Stimulated activated CD8-positive, alpha-beta memory T cell treated with anti-CD3 and anti-CD28 coated beads, Interleukin-4, amount 100 ng/mL, for 4 hours (primary cell): ENCODE measurements around the gene KLHL29.

Experiments used
- DNase-seq, 2 donors: peaks; one replicate each; pipeline ENCODE4 v3.0.0-alpha.2; 2020; ENCODE audit warnings: low read depth in 2 of 2, low spot score in 1 of 2

Gene KLHL29

DNA sequence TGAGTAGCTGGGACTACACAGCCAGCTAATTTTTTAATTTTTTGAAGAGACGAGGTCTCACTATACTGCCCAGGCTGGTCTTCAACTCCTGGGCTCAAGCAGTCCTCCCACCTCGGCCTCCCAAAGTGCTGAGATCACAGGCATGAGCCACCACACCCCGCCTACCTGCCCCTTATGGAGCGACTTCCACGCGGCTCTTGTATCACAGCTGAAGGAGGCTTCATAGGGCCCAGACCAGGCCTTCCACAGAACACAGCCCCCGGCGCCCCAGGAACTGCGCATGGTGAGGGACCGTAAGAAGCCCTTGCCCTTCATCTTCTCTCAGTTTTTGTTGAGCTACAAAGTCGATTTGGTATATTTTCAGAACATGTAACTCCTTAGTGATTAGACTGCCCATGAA lies 220.3 kb downstream of the KLHL29 start:
- no peak for DNase-seq

GRCh38 chr2:23606196-23606595 lies 221.2 kb downstream of the KLHL29 start:
- no peak for DNase-seq

GRCh38 chr2:23606968-23607367 lies 222.0 kb downstream of the KLHL29 start:
- DNase-seq: no peak

GRCh38 chr2:23607925-23608324 lies 222.9 kb downstream of the KLHL29 start:
- no peak for DNase-seq

DNA sequence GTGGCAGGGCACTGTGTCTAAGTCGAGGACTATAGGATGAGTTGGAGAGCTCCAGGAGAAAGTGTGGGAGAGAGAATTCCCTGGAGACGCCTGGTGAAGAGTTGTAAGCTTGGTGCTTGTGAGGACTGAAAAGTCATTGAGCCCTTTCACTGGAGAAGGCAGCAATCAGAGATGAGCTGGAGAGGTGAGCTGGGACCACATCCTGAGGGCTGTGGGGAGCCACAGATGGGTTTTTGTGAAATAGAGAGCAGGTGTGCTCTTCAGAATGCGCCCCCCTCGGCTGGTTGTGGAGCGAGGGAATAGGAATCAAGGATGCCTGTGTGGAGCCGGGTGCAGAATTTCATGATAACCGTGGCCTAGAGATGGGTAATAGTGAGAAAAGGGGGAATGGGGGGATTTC lies 224.3 kb downstream of the KLHL29 start:
- DNase-seq: no peak

- no peak for DNase-seq
Measured at GRCh38 chr2:23611839-23612238, 226.9 kb downstream of the KLHL29 start.

GRCh38 chr2:23614701-23615100 lies 229.7 kb downstream of the KLHL29 start:
- DNase-seq: no peak

DNA sequence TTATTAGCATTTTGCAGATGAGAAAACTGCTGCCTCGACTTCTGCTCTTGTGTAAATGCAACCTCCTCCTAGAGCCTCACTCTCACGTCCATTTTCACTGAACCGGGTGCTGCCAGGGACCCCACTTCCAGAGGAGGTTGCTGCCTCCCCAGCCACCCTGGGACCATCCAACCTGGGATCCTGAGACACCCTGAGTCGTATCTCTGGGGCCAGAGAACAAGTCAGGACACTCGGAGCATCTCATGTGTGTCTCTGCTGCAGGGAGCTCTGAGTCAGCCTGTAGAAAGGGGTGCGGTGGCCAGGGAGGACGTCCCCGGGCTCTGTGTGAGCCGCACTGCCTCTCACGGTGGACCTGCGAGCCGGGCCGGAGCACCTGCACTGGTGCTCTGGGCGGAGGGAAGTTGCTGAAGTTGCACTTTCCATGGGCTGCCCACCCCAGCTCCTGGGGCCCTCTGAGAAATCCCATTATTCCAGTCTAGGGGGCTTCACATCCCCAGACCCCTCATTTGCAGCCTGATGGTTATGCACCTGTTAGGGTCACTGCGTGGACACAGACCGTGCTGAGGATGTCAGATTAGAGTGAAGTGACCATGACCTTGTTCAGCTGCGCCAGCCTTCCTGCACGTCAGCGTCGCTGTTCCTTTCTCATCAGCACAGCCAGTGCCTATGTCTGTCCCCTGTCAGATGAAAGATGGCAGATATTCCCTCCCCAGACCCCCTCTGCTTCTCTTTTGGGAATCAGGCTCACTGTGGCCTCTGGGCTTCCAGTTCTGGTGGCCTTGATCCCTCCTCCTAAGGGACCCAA lies 230.4 kb downstream of the KLHL29 start:
- no peak for DNase-seq

DNA sequence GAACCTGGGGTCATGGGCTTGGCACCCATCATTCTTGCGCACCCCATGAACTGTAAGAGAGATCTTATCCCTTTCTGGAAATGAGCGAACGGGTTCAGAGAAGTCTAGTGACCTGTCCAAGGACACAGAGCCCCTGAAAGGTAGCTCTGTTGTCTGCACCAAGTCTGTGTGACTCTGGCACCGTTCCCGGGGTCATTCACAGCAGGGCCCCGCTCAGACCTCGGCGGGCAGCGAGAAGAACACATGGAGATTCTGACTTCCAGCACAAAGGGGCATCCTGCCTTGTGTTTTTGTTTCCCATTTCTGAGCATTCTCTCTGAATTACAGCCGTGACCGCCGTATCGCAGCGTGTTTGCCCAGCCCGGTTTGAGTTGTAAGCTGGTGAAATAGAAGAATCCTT lies 231.7 kb downstream of the KLHL29 start:
- no peak for DNase-seq

DNA sequence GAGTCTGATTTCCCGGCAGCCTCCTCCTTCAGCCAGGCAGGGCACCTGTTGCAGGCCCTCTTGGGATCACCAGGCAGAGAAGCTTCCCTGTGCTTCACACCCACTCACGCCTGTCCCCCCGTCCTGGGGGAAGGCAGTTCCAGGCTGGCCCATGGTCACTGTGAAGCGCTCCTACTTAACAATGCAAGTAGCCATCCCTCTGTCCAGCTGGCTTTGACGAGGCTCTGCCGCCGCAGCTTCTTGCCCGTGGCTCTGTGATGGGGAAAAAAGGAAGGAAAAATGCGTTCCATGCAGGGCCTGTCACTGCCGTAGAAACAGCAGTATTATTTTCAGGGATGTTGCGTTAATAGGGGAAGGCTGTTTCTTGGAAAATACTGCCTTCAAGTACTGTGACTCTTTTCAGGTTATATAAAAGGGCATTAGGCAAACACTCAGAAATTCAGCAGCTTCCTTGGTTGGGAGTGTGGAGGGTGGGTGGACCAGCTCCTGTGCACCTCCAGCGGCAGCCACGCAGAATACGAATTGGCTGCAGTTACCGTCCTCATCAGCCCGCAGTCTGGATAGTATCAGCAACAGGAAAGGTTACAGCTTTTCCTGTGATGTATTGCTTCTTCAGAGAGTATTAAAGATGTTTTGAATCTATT lies 232.3 kb downstream of the KLHL29 start:
- DNase-seq: no peak

GRCh38 chr2:23617811-23618215 lies 232.8 kb downstream of the KLHL29 start:
- DNase-seq: no peak

- no peak for DNase-seq
Measured at GRCh38 chr2:23618265-23618664, 233.3 kb downstream of the KLHL29 start.

- no peak for DNase-seq
Measured at GRCh38 chr2:23618794-23619530, 234.0 kb downstream of the KLHL29 start.

DNA sequence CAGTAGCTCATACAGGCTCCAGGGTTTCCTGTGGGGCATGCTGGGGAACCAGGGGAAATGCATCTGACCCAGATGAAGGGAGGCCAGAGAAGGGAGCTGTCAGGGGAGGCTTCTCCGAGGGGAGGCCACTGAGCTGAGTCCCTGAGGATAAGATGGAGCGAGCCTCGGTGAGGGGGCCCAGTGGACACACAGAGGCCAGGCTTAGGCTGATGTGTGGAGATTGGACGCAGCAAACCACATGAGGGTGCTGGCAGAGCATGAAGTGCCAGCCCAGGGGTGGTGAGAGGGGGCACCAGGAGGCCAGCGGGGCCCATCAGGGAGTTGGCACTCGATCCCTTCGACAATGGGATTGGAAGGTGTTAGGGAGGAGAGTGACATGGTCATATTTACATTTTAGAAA lies 235.0 kb downstream of the KLHL29 start:
- DNase-seq: no peak

DNA sequence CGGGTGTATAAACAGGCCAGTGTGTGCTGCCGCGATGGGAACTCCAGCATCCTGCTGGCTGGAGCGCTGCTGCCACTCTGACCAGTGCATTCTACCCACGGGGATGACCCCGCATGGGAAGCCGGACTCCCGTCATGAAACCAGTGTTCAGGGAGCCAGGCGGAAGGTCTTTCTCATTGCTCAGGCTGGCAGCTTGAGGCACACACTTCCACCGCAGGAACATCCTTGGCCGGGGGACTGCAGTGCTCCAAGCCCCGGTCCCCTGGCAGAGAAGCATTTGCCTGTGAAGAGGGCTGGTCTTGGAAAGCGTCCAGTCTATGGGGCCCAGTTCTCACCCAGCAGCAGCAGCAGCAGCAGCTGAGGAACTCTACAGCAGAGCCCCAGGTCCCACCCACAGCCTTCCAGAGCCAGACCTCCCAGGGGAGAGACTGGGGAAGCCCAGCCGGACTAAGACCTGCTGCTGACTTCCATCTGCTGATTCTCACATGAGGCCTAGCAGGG lies 235.9 kb downstream of the KLHL29 start:
- no peak for DNase-seq

DNA sequence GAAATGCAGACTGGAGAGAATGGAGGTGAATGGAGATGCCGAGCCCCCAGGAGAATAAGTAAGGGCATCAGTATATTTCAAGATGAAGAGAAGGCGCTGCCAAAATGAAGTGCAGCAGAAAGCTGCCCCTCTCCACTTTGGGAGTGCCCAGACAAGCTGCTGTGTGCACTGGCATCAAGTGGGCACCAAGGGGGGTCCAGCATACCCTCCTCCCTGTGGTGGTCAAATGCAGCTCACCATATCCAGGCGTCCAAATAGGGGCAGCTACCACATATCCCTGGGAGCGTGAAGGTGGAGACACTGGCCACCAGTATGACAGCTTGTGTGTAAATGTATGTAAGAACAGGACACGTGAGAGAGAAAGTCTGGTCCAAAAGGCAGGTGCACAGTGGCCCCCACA lies 236.6 kb downstream of the KLHL29 start:
- no peak for DNase-seq

GRCh38 chr2:23622466-23622865 lies 237.5 kb downstream of the KLHL29 start:
- DNase-seq: no peak

GRCh38 chr2:23622966-23623675 lies 238.1 kb downstream of the KLHL29 start:
- no peak for DNase-seq

DNA sequence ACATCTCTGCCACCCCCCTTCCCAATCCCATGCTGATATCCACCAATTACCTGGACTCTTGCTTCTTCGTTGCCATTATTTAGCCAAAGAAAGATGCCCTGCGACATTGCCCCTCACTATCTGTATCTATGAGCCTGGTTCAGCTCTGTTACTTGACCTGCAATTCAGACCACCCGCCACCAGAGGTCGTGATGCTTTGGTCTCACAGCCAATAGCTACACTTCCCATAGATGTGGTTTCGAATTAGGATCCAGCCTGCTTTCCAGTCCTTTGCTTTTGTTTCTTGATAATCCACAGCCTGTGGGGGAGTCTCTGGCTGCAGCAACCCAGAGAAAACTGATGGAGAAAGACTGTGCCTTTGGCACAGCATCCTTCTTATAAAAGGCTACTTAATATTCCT lies 239.4 kb downstream of the KLHL29 start:
- no peak for DNase-seq

- no peak for DNase-seq
Measured at GRCh38 chr2:23624915-23625314, 239.9 kb downstream of the KLHL29 start.

GRCh38 chr2:23625726-23626125 lies 240.7 kb downstream of the KLHL29 start:
- DNase-seq: no peak
